NOMO-1 treated with dmso at 0.1 percent for 144 hours (cell line): ENCODE measurements around the gene OSBPL9.

Source experiments
- DNase-seq: peaks from one replicate; lab custom pipeline; 2025; ENCODE audit not compliant: unreplicated experiment; lab: John Stamatoyannopoulos, UW

Gene OSBPL9

DNA sequence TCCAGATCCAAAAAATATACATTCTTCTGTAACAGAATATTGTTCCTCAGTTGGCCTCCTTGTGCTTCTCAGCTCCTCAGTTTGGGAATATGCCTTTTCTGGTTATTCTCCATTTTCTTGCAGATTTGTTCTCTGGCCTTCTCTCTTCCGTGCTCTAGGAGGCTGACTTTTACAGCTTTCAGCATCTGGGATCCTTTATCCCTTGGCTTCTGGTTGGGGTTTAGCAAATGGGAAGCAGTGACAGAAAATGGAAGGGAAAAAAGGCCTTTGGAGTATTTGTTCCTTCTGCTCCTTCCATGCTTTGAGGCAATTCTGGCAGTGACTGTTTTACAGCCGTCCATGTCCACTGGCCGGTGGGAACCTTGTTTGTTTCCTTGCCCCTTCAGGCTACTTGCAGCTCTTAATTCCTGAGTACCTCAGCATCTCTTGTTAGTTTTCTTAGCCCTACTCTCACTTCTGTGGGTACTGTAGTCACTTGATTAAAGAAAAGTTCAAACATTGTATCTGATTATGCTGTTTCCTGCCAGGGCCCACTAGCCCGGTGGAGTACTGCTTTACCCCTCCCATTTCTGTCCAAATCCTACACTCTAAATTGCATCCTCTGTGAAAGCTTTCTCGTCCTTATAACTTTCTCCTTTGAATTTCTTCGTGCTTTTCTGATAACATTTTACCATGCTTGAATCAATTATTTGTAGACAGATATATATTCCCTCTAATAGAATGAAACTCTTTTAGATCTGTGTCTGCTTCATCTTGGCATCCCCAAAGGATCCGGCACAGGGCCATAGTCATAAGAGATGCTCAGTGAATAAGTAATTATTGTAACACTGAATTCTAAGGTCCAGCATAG is 118.2 kb downstream of the OSBPL9 start:
- DNase-seq, result no peak

DNA sequence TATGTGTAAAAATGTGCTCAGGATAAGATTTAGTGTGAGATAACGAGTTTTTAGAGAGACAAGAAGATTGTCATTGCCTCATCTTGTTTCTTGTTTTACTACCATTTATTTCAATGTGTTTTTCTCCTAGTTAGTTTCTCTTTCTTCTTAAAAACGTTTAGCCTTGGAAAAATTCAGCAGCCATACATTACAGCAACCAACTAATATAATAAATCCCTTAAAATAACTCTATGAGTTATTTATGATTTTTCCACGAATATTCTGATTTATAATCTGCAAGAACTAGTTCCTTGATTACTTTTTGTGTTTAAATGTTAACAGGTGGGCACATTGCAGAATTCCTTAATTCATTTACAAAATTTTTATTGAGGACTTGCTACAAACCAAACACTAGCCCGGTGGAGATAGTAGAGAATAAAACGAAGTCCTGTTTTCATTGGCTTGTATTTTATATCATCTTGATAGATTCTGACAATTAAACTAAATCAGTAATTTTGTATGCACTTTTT is 118.9 kb downstream of the OSBPL9 start:
- DNase-seq, result no peak

DNA sequence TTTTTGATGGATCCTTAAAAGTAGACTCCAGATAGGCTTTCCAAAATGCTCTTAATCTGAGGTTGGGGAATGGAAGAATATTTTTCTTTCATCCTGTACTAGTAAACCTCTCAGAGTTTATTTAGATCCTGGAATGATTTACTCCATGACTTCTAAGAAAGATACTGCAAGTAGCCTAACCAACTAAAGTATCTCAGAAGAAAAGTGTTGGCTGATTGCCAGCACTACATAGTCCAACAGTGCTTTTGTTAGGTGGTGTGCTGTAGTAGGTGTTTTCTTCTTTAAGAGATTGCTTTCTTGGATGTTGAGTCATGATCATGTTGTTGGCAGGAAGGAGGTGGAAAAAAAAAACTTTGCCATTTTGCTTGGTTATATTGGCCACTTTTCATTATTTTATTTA is 119.8 kb downstream of the OSBPL9 start:
- no peak for DNase-seq

DNA sequence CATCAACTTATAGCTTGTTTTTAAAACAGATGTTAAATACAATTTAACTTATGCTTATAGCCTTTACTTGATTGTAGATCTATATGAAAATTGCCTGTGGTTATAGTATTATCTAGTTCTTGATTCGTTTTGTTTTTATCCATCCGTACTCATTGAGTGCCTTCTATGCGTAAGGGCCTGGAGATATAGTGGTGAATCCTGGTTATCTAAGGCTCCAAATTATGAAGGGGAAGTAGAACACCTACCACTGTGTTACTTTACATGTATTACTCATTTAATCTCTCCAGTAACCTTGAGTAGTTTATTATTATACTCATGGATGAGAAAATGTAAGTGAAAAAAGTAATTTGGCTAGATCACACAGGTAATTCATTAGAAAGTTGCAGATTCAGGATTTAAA is 121.8 kb downstream of the OSBPL9 start:
- DNase-seq, result no peak

DNA sequence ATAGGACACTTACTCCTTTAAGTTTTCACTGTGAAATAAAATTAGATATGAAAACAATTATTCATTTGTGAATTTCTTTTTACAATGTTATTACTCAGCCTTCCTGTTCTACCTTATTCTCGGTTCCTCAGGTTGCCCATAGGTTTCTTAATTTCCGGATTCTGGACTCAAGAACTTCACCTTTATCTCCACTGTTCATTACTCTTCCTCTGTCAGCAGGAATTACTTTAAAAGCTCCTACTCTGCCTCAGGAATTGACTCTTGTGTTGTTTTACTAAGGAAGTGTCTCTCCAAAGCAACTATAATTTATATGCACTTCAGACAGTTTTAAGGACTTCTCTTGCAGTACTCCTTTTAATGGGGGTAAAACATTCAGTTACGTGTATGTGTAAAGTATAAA is 123.8 kb downstream of the OSBPL9 start:
- no peak for DNase-seq

DNA sequence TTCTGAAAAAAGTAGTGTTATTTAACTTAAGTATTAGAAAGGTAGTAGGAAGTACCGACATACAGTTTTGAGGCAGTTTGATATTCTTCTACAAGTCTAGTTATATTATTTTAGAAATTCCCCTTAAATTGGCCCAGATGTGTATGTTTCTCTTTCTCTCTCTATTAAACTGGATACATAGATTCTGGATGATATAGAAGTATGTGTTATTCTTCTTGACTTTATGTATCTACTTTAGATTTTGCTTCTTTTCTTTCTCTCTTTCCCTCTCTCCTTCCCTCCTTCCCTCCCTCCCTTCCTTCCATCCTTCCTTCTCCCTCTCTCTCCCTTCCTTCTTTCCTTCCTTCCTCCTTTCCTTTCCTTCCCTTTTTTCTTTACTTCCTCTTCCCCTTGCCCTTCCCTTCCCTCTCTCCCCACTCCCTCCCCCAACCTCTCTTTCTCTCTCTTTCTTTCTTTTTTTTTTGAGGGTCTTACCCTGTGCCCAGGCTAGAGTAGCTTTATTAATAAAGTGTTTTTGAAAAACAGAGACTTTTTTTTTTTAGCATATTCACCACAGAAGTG is 124.3 kb downstream of the OSBPL9 start:
- no peak for DNase-seq

DNA sequence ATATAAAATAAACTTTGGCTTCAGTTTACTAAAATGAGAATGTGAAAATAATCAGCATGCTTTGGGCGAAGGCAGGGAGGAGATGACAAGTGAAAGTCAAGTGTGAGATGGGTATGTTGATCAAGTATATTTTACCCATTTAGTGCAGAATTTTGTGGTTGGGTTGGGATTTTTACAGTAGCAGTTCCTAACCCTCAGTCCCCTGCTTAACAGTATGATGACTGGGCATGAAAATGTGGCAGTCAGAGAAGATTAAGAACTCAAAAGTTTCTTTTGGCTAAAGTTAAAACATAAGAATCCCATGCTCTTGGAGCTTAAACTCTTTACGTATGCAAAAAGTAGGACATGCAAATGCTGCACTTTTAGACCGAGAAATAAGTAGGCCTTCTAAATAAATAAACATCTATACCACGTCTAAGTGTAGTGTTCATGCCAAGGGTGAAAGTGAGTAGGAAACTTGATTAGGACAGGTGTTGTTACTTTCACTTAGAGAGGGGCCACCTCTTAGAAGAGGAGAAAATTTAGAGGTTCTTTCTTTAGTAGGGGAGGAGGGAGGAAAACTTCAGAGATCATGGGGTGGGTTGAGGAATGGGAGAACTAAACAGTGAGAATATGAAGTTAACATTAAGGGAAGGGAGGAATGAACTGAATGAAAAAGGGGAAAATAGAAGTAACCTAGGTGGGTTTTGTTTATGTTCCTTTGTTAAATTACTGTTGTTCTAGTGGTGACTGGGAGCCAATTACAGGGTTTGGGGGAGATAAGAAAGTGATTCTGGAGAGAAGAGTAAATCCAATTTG is 127.8 kb downstream of the OSBPL9 start:
- no peak for DNase-seq

DNA sequence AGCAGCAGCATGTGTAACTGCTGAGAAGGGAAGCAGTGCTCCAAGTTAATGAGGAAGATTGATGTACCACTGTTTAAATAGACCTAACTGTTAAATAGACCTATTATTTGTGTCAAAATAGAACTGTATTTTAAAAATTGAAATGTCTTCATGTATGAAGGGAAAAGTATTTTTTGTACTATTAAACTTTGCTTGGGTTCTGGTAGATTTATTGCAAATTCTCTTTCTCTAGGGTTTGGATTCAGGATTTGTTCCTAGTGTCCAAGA is 128.3 kb downstream of the OSBPL9 start:
- DNase-seq, result no peak

DNA sequence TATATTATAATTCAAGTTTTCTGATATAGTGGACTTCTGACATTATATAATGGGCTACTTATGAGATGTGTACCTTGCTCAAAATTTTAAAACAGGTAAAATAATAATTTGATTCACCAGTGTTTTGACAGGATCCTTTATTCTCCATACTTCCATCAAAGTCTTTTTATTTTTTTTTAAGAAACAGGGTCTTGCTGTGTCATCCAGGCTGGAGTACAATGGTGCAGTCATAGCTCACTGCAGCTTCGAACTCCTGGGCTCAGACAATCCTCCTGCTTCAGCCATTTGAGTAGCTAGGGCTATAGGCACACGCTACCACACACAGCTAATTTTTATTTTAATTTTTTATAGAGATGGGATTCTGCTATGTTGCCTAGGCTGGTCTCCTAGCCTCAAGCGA is 132.3 kb downstream of the OSBPL9 start:
- DNase-seq, result no peak

DNA sequence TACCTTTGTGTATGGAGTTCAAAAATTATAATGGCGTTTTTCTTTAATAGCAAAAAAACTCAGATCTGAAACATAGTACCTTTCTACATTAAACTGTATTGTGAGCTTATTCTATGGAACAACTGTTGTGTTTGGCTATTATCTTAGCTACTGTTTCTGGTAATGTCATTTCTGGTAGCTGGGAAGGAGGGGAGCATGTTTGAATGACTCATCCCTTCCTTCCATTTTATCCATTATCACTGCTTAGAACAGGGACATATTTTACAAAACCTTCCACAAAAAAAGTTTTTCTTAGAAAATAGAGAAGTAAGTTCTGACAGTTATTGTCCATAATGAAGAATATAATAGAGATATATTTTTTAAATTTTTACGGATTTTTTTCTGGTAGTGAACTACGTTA is 133.3 kb downstream of the OSBPL9 start:
- DNase-seq, result no peak

DNA sequence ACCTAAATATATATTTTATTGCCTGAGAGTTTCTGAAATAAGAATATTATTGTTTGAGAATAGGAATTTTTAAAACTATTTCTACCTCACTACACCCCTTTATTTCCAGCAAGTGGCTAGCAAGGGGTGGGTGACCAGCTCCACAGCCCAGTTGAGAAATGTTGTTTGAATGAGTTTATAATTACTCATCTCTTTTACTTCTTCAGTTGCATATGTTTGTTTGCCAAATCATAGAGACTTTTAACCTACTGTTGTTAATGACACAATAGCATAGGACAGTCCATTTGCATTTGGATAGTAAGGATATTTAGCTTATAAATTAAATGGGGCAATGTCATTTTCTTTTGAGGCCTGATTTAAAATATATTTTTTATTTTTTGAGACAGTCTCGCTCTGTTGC is 133.8 kb downstream of the OSBPL9 start:
- no peak for DNase-seq

DNA sequence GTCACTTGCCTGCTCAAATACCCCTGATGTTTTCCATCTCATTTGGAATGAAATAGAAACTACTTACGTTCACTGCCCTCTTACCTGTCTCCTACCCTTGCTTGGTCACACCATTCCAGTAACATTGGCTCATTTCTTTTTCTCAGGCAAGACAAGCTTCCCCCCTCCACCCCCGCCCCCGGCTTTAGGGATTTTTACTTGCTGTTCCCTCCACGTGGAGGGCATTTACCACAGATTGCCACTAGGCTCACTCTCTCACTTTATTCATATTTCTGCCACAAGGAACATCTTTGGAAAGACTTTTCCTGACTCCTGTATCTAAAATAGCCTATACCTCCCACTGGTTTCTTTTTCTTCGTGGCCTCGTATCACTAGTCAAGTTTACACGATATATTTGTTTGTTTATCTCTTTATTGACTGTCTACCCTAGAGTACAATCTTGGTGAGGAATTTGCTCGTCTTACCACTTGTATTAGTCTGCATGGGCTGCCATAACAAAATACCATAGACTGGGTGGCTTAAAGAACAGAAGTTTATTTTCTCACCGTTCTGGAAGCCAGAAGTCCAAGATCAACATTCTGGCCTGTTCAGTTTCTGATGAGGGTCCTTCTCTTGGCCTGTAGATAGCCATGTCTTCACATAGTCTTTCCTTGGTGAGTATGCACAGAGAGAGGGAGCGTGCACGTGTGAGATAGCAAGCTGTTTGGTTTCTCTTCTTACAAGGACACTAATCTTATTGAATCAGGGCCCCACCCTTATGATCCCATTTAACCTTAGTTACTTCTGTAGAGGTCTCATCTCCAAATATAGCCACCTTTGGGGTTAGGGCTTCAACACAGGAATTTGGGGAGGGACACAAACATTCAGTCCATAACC is 135.4 kb downstream of the OSBPL9 start:
- DNase-seq, result no peak

DNA sequence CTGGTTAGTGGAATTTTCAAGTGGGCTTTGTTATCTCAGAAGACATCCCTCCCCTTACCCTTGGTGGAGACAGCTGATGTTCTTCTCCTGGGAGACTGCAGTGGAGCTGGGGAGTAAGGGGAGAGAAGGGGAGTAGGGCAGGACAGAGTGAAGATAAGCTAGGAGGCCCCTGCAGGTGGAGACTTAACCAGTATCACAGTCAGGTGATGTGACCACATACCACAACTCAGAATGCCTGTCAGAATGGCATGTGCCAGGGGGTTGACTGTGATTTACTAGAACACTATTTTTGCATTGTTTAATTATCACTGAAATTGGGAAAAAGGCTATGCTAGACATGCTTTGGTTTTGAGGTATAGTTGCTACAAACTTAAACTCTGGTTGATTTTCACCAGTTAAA is 137.1 kb downstream of the OSBPL9 start:
- no peak for DNase-seq

DNA sequence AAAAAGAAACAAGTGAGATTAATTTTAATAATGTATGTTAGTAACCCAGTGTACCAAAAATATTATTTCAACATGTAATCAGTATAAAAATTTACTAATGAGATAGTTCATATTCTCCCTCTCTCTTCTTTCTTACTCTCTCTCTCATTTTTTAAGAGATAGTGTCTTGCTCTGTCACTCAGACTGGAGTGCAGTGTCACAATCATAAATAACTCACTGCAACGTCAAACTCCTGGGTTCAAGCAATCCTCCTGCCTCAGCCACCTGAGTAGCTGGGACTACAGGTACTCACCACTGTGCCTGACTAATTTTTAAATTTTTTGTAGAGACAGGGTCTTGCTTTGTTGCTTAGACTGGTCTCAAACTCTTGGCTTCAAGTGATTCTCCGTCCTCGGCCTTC is 137.8 kb downstream of the OSBPL9 start:
- no peak for DNase-seq

DNA sequence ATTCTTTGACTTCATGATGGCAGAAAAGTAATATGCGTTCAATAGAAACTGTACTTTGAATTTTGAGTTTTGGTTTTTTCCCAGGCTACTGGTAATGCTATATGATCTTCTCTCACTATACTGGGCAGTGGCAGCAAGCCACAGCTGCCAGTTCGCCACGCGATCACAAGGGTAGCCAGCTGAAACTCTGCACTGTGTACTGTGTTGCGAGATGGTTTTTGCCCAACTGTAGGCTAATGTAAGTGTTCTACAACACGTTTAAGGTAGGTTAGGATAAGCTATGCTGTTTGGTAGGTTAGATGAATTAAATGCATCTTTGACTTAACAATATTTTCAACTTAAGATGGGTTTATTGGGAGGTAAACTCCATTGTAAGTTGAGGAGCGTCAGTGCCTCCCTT is 138.5 kb downstream of the OSBPL9 start:
- DNase-seq, result no peak

DNA sequence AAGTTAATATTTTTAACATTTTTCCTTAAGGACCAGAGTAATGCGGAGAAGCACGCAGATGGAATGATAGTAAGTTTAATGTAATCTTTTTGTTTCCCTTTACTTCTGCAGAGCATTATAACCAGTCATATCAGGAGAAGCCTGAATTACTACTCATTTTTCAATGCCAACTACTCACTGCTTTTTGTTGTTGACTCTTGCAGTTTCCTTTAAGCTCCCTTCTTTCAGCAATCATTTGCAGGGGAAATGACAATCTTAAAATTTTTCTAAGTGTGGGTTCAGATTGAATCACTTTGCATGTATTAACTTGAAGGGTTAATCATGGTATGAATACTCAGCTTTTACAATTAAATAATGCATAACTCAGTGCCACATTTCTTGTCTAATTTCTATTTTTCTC is 139.4 kb downstream of the OSBPL9 start:
- no peak for DNase-seq

DNA sequence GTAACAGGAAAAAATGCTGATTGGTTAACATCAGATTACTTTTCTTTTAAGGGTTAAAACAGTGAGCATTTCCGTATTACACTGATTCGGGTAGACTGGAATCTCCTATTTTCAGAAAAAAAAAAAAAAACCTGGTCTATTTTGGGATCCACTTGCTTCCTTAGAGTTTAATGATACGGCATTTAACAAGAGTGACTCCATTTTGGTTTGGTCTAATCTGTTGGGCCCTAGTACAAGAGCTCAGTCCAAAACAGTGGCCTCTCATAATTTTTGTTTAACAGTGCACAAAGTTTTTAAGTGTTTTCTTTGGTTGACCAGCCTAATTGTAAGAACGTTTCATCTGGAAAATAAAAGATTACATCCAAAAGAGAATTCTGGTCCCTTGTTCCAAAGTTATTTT is 141.4 kb downstream of the OSBPL9 start:
- no peak for DNase-seq

DNA sequence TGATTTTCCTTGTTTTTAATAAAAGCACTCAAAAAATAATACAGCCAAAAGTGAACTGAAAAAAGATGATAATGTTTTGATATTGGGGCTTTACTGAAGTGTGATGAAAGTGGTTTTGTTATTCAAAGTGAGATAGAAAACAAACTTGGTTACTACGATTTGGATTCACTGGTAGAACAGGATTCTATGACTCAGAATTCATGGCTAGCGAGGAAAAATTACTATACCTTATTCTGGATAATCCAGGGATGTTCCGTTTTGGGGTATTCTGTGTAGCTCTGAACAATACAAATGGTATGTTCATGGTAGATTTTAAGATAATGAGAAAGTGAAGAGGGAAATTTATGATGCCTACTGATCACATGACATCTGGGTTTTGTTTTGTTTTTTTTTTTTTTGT is 144.0 kb downstream of the OSBPL9 start:
- DNase-seq, result no peak

DNA sequence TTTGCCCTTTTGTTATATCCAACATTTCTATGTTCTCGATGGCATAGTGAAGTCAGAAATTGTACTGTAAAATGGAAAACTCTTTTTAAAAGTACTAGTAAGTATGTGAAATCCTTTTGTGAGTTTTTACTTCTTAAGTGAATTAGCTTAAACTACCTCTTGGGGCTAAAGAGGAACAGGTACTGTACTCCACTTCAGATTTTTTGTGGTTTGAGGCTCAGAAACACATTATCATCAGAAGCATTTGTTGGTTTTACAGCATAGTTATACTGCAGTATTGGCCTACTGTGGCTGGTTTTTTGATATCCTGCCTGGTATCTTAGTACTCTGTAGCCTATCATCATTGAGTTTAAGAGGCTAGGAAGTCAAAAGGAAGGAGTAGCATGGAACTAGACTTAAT is 144.5 kb downstream of the OSBPL9 start:
- DNase-seq, result no peak

DNA sequence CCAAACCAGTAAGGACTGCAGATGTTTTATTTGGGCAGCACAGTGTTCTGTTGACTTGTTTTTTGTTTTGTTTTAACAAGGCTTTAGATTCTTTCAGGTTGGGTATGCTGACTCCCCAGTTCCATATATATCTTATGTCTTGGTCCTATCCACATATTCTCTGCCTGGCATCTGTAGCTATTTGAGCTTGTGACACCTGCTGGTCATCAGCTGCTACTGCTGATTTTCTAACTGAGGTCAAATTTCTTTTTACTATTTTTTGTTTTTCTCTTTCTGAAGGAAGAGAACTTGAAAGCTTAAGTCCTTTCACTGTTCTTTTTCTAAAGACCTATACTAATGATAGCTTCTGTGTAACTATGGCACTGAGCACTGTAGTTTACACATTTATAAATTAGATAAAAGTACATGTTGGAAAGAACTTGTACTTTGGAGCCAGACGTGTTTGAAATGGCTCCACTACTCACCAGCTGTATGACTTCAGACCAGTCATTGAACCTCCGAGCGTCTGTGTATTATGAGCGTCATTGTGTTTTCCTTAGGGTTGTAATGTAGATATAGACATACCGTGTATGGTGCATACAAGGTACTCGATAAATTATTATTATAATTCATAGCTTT is 152.2 kb downstream of the OSBPL9 start:
- DNase-seq, result no peak

DNA sequence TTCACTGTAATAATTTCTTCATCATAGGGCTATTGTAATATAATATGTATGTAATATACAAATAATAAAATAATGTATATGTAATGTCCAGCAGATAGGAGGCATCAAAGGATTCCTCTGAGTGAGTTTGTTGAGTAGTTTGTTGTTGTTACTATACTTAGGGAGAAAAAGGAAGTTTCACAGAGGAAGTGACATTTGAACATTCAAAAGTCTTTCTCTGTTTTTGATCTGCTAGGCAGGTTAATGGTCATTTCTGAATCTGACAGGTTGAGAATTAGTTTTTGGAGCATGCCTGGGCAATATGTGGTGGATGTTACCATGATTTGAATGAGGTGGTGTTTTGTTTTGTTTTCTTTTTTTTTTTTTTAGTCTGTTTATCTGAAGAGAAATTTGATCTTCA is 159.5 kb downstream of the OSBPL9 start:
- DNase-seq, result no peak
